ENCODE results near the gene MFGE8.

The MFGE8 gene

DNA sequence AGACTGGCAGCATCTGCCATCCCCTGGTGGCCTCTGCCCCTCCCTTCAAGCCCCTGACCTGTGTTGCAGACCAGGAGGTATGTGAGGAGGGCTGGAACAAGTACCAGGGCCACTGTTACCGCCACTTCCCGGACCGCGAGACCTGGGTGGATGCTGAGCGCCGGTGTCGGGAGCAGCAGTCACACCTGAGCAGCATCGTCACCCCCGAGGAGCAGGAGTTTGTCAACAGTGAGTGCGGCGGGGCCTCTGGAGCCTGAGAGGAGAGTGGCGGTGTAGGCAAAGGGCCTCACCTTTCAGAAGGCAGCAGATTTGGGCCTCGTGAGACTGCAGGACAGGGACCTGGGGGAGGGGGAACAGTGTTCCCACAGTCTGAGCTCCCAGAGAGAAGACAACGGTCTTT lies 41.9 kb downstream of the MFGE8 start:
- no peak for DNase-seq

DNA sequence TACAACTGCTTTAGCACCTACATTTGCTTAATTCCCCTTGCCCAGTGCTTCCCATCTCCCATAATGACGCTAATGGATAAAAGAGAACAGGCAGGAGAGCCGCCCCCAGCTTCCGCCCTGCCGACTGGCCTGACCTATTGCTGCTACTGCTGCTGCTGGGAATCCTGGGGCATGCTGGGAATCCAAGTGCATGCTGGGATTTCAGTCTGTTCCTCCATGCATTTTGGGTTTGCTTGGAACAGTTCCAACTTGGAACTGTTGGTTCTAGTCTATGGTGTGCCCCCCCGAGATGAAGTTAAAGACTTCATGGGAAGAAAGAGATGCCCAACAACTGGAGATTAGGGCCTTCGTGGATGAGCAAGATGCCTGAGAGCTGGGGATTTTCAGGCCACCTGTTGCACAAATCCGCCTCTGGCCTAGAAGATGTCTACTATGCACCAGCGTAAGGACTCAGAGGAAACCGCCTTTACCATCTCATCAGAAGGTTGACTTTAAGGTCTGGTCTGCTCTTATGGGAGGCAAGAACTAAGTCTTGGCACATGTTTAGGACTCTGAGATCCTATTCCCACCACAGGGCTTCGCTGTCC lies 46.8 kb downstream of the MFGE8 start:
- no peak for DNase-seq

DNA sequence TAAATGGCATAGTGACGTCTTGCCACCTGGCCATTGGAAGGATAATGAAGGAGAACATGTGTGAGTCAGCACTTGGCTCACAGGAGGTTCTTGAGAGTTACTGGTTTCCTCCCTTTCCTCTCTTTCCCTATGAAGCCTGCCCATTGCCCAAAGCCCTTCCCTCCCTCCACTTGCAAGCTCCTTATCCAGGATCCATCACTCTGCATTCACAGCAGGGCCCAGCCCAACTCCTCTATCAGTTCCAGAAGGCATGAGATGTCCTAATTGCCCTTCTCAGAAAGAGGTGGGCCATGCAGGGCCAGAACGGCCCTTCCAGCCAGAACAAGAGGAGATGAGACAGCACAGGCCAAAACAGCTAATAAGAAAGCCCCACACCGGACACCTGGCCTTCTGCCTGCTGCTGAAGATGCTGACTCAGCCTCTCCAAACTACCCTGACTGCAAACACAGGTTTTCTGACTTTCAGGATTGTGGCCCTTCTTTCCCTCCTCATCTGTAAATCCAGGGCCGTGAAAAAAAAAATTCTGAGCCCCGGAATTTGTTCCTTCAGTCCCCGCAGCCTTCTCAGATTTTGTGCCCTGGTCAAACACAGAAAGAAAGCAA lies 47.6 kb downstream of the MFGE8 start:
- no peak for DNase-seq

DNA sequence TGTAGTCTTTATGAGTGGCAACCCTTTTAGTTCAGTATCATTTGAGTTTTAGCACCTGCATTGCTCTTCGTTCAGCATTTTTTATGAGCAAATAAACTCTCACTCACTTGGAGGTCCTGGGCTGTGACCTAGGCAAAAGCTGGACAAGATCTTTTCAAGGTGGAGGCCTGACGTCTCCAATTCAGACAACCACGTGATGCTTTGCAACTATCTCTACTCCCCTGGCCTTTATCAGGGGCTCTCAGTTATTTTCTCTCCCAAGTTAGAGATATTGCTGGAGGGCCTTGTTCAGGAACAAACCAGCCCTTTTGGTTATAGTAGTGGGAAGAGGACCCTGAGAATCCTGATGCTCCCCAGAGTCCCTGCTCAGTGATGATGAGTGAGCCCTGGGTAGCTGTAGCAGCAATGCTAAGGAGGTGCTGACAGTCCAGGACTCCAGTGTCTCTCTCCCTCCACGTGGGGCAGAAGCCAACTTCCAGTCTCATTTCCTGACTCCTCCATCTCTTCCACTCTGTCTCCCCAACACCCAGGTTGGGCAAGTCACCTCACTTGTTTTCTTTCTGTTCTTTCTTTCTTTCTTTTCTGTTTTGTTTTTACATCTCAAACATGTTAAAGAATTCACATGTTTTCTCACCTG lies 48.2 kb downstream of the MFGE8 start:
- DNase-seq, result no peak

DNA sequence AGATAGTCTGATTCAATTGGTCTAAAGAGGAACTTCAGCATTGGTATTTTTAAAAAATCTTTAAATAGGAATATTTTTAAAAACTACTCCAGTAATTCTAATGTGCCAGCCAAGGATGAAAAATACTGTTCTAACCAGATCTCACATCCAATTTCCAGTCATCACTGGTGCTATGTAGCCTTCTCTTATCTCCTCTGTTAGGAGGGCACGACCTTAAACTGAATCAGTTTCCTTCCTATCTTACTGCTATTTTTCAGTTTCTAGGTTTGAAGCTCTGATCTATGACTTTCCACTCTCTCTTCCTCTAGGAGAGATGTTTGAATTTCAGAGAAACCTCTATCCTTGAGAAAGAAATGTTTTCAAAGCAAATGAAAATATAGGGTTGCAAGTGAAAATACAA lies 49.8 kb downstream of the MFGE8 start:
- no peak for DNase-seq

DNA sequence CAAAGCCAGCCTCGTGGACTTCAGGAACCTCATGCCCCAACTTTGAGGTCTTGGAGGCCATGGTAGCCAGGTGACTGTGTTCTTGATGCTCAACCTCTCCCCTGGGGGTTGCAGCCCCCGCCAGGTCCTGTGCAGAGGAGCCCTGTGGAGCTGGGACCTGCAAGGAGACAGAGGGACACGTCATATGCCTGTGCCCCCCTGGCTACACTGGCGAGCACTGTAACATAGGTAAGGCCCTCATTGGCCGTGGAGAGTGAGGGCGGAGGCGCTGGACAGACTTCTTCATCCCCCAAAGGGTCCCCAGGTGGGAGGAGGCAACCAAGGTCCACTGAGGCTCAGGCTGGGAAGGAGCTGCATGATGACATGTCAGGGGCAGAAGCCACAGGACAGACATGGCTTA lies 53.0 kb downstream of the MFGE8 start:
- DNase-seq, result no peak

DNA sequence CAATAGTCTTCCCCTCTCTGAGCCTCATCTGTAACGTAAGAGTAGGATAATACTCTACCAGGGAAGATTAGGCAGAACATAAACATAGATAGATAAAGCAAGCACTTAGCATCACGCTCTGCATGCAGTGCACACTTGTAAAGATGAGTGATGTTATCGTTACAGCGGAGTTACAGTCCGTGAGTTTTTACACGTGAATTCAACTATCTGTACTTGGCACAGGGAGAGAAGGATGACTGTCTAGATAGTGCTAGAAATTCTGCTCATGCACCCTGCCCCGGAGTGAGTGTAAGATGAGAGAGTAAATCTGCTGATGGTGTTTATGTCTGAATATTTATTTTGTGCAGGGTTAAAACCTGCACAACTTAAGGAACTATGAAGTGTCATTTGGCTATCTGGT lies 53.6 kb downstream of the MFGE8 start:
- DNase-seq, result no peak

DNA sequence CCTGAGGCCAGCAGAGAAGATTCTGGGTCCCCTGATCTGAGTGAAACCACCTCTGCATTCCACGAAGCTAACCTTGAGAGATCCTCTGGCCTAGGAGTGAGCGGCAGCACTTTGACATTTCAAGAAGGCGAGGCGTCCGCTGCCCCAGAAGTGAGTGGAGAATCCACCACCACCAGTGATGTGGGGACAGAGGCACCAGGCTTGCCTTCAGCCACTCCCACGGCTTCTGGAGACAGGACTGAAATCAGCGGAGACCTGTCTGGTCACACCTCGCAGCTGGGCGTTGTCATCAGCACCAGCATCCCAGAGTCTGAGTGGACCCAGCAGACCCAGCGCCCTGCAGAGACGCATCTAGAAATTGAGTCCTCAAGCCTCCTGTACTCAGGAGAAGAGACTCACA lies 54.2 kb downstream of the MFGE8 start:
- DNase-seq, result no peak

DNA sequence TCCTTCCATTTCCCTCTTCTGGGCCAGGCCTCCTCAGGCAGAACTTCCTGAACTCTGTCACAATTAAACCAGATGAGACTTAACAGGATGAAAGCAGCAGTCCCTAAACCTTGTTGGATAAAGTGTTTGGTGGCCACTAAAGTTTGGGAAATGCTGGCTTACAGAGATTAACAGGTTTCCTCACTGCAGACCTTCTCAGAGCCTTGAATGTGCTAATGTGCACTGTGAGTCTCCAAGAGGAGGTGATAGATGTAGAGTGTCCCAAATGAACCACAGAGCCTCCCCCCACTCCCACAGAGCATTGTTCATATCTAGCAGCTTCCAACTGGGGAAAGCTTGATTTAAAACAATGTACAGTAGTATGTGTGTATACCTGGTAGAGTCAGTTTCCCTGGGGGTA lies 60.7 kb downstream of the MFGE8 start:
- DNase-seq, result no peak

DNA sequence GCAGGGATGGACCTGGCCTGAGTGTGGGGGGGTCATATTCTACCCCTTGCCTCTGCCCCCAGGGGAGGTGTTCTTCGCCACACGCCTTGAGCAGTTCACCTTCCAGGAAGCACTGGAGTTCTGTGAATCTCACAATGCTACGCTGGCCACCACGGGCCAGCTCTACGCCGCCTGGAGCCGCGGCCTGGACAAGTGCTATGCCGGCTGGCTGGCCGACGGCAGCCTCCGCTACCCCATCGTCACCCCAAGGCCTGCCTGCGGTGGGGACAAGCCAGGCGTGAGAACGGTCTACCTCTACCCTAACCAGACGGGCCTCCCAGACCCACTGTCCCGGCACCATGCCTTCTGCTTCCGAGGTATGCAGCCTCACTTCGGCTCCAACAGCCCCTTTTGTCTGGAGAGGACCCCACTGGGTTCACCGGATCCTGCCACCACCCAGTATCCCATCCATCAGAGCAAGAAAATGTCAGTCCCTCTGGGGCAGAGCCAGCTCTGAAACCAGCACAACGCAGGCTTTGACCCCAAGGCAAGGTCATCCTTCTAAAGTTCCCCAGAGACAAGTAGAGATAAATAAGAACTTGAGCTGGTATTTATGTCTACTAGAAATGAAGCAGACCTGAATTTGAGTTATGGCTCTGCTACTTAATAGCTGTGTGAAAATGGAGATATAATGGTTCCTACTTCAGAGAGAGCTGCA lies 63.7 kb downstream of the MFGE8 start:
- DNase-seq, result no peak
